Measurements from ENCODE around the gene CHAD. TPM values are rescaled to one million over a fixed set of nuclear protein-coding genes. Genes with fewer than 3 reads are reported as not detected.

CHAD gene
- total RNA-seq, 2 experiments from 2014 or later, result not detected

- TF ChIP-seq CTCF (conservative IDR thresholded peaks at IDR 0.05; ENCODE audit: low read length), result no peak
- no peak for TF ChIP-seq EZH2phosphoT487 (IDR thresholded peaks at IDR 0.05; ENCODE audit: borderline replicate concordance, low read depth, low read length)
- Histone ChIP-seq H2AFZ (ENCODE audit: low read length) (no peak overlapping the region), H3K79me2 (ENCODE audit: insufficient read depth, low read depth, low read length) (no peaks in the 10 kb centered on the region), H3K9me2 (ENCODE audit: insufficient read depth, low read length) (no peaks in the 10 kb centered on the region), H3K36me3 (ENCODE audit: insufficient read depth, low read length) (no peaks in the 10 kb centered on the region), H3K4me1 (ENCODE audit: insufficient read depth, low read length, poor library complexity, severe bottlenecking) (no peaks in the 10 kb centered on the region), H3K4me3 (ENCODE audit: low read depth, low read length, poor library complexity, severe bottlenecking) (no peak overlapping the region), H4K20me1 (ENCODE audit: insufficient read depth, low read length) (no peaks in the 10 kb centered on the region), H3K9me3 (ENCODE audit: low read length) (no peaks in the 10 kb centered on the region), H3K27ac (ENCODE audit: low read depth, low read length, poor library complexity, severe bottlenecking) (no peak overlapping the region), H3K4me2 (ENCODE audit: low read length) (no peak overlapping the region)
- CTCF ChIA-PET (ENCODE audit: unreplicated experiment), result no interaction called here
- no peak for DNase-seq (ENCODE audit: low spot score)
- BruUV-seq (replicated peaks), result no TSS peak
- POLR2A ChIA-PET, result no interaction called here
- intact Hi-C loops (cut with micrococcal nuclease; ENCODE audit: unreplicated experiment), result no loop called here
Observed at GRCh38 chr17:50491505-50491904, 22.8 kb upstream of the CHAD start.

- no peak for DNase-seq (ENCODE audit: low spot score)
- Histone ChIP-seq H3K27ac (ENCODE audit: low read depth, low read length, poor library complexity, severe bottlenecking) (no peak overlapping the region), H3K9me3 (ENCODE audit: low read length) (no peaks in the 10 kb centered on the region), H3K4me3 (ENCODE audit: low read depth, low read length, poor library complexity, severe bottlenecking) (no peak overlapping the region), H3K36me3 (ENCODE audit: insufficient read depth, low read length) (peaks cover 21% of the 10 kb centered on the region), H2AFZ (ENCODE audit: low read length) (no peak overlapping the region), H3K9me2 (ENCODE audit: insufficient read depth, low read length) (no peaks in the 10 kb centered on the region), H3K79me2 (ENCODE audit: insufficient read depth, low read depth, low read length) (no peaks in the 10 kb centered on the region), H3K4me1 (ENCODE audit: insufficient read depth, low read length, poor library complexity, severe bottlenecking) (no peaks in the 10 kb centered on the region), H4K20me1 (ENCODE audit: insufficient read depth, low read length) (no peaks in the 10 kb centered on the region), H3K4me2 (ENCODE audit: low read length) (no peak overlapping the region)
- ChIA-PET CTCF (ENCODE audit: unreplicated experiment) (no interaction called here), POLR2A (no interaction called here)
- no TSS peak for BruUV-seq (replicated peaks)
- intact Hi-C loops (cut with micrococcal nuclease; ENCODE audit: unreplicated experiment), result loop anchor here (10.0 kb wide), 1 partner anchor 216 kb away; the partner anchor contains the start of gene ANKRD40
- no peak for TF ChIP-seq EZH2phosphoT487 (IDR thresholded peaks at IDR 0.05; ENCODE audit: borderline replicate concordance, low read depth, low read length)
- TF ChIP-seq CTCF (conservative IDR thresholded peaks at IDR 0.05; ENCODE audit: low read length), result no peak
Observed at GRCh38 chr17:50488880-50489279, 20.2 kb upstream of the CHAD start.

- no peak overlapping the region for H3K4me3 ChIP-seq (ENCODE audit: low read depth, low read length, poor library complexity, severe bottlenecking)
- intact Hi-C loops (cut with micrococcal nuclease; ENCODE audit: unreplicated experiment), result loop anchor here (10.0 kb wide), 1 partner anchor 217 kb away; the partner anchor contains the start of gene ANKRD40
Observed at GRCh38 chr17:50487213-50488096, 18.8 kb upstream of the CHAD start.

More at GRCh38 chr17:50487213-50488096, 18.8 kb upstream of the CHAD start:
- H4K20me1 ChIP-seq (ENCODE audit: insufficient read depth, low read length), result no peaks in the 10 kb centered on the region
- H3K27ac ChIP-seq (ENCODE audit: low read depth, low read length, poor library complexity, severe bottlenecking), result no peak overlapping the region
- no TSS peak for BruUV-seq (replicated peaks)
- no peaks in the 10 kb centered on the region for H3K4me1 ChIP-seq (ENCODE audit: insufficient read depth, low read length, poor library complexity, severe bottlenecking)
- H3K4me2 ChIP-seq (ENCODE audit: low read length), result no peak overlapping the region
- no peaks in the 10 kb centered on the region for H3K9me2 ChIP-seq (ENCODE audit: insufficient read depth, low read length)
- ChIA-PET CTCF (ENCODE audit: unreplicated experiment) (no interaction called here), POLR2A (interaction anchor here (0.5 kb wide), 2 partner anchors 21 to 152 kb away, joined by 4 read pairs; no protein-coding TSS in a partner anchor)
- H3K9me3 ChIP-seq (ENCODE audit: low read length), result no peaks in the 10 kb centered on the region
- peaks cover 33% of the 10 kb centered on the region for H3K36me3 ChIP-seq (ENCODE audit: insufficient read depth, low read length)
- H3K79me2 ChIP-seq (ENCODE audit: insufficient read depth, low read depth, low read length), result no peaks in the 10 kb centered on the region
- H2AFZ ChIP-seq (ENCODE audit: low read length), result no peak overlapping the region
- no peak for DNase-seq (ENCODE audit: low spot score)
- no peak for TF ChIP-seq EZH2phosphoT487 (IDR thresholded peaks at IDR 0.05; ENCODE audit: borderline replicate concordance, low read depth, low read length)
- TF ChIP-seq CTCF (conservative IDR thresholded peaks at IDR 0.05; ENCODE audit: low read length), result no peak
